Measurements from ENCODE around the gene BCL10. TPM values are rescaled to one million over a fixed set of nuclear protein-coding genes. Genes with fewer than 3 reads are reported as not detected.

Gene BCL10
- total and polyA plus RNA-seq, 2 of the 4 experiments (the other 2 are of a cell fraction), result 15.3 to 30.5 TPM

DNA sequence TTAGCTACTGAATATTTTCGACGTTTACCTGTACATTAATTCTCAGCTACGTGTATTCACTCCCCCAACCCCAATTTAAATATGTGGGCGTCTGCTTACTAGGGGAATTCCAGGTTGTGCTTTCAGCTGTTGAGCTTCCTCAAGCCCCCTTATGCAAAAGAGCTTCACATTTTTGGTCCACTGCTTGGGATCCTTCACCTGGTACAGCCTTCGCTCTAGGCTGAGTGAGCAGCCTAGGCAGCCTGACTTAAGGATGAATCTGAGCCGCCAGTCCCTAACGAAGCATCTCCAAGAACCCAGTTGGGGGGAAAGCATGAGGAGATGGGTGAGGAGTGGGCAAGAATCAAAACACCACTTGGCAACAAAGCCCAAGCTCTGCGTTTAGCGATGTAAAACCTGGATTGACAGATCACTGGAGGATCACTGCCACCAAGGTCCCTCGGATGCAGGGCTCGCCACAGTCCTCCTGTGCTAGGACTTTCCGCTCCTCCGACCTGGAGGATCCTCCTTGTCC, 674 bp downstream of the BCL10 start:
- Histone ChIP-seq H2AK5ac (ENCODE audit: low read depth, low read length) (peak overlapping the region; percentile 98), H2BK20ac (ENCODE audit: low read depth, low read length) (peak overlapping the region; percentile 79), H4K91ac (ENCODE audit: insufficient read depth, low read depth, low read length) (peak overlapping the region; percentile 93), H3K23ac (ENCODE audit: low read depth, low read length) (peak overlapping the region; percentile 100), H3K4ac (ENCODE audit: low read depth, low read length) (peak overlapping the region; percentile 99), H3K9ac (ENCODE audit: low read depth, low read length) (peak overlapping the region; percentile 100), H3K56ac (ENCODE audit: extremely low read depth, insufficient read depth, low read length) (peak overlapping the region; percentile 99), H4K5ac (ENCODE audit: low read depth, low read length) (peak overlapping the region; percentile 91), H2BK15ac (ENCODE audit: low read depth, low read length) (peak overlapping the region; percentile 80; the same call in 2 of the 3 replicates), H3K9me3 (ENCODE audit: control insufficient read depth, insufficient read depth, low read length) (no peaks in the 10 kb centered on the region), H3K79me1 (ENCODE audit: low read depth in 1 of 2, low read length in 2 of 2) (peaks cover 4 to 59% of the 10 kb centered on the region in 2 experiments), H2AK9ac (replicated peaks; ENCODE audit: low read depth, low read length, poor library complexity) (peak overlapping the region; percentile 99), H3K4me2 (ENCODE audit: low read depth, low read length) (peak overlapping the region; percentile 77), H3K18ac (ENCODE audit: low read depth, low read length) (peak overlapping the region; percentile 98), H3K27me3 (ENCODE audit: control insufficient read depth, insufficient read depth, low read length) (no peaks in the 10 kb centered on the region), H3K27ac (ENCODE audit: insufficient read depth, low read length) (peak overlapping the region; percentile 98), H3K14ac (replicated peaks; ENCODE audit: low read depth, low read length) (peak overlapping the region; percentile 100), H2BK120ac (ENCODE audit: low read depth, low read length) (peak overlapping the region; percentile 79), H4K8ac (ENCODE audit: low read depth in 2 of 2, low read length in 2 of 2) (peak overlapping the region; percentile 79 to 97), H2AFZ (replicated peaks; ENCODE audit: low read length, poor library complexity) (peak overlapping the region; percentile 93), H3K4me1 (ENCODE audit: control insufficient read depth, insufficient read depth, low read length) (peaks cover 6% of the 10 kb centered on the region), H3K36me3 (ENCODE audit: control insufficient read depth, insufficient read depth, low read length) (peaks cover 5% of the 10 kb centered on the region), H3K9me1 (ENCODE audit: insufficient read depth, low read length) (peaks cover 11% of the 10 kb centered on the region), H4K20me1 (ENCODE audit: insufficient read depth, low read length) (peaks cover 48% of the 10 kb centered on the region; the same call in 1 of the 2 replicates), H3K4me3 (ENCODE audit: insufficient read depth, low read depth, low read length) (peak overlapping the region; percentile 97), H2BK5ac (ENCODE audit: low read depth, low read length, poor library complexity, severe bottlenecking) (peak overlapping the region; percentile 98)
- intact Hi-C loops (cut with micrococcal nuclease), result loop anchor here (5.0 kb wide), 1 partner anchor 1087 kb away; no protein-coding TSS in a partner anchor
- POLR2A ChIA-PET (ENCODE audit: unreplicated experiment), result interaction anchor here (0.6 kb wide), 2 partner anchors 276 to 301 kb away, joined by 5 to 8 read pairs; no protein-coding TSS in a partner anchor
- ATAC-seq (ENCODE audit: low read depth), result no peak
- CTCF ChIA-PET, result interaction anchor here (1.3 kb wide), 1 partner anchor 331 kb away, joined by 4 read pairs; no protein-coding TSS in a partner anchor
- dilution Hi-C loops (cut with HindIII; ENCODE audit: low sequenced_read_pairs, unreplicated experiment), result no loop called here
- in situ Hi-C loops (cut with MboI; ENCODE audit: low sequenced_read_pairs), result no loop called here
- peak; percentile 18 for DNase-seq
- BruUV-seq (replicated peaks), result no TSS peak
- WGBS, 2 experiments (ENCODE audit: extremely low coverage in 2 of 2, insufficient read length in 1 of 2), result 0% methylated on average over 3 of the region's 13 CpGs; no CpG with 5 or more reads in 1 of the 2 experiments
- TF ChIP-seq CHD1 (IDR thresholded peaks at IDR 0.05; ENCODE audit: low read depth, low read length), result 0 out of 2 replicates have a peak, but pooled peaks have one; percentile 86
- no peak for TF ChIP-seq CEBPB (IDR thresholded peaks at IDR 0.05; ENCODE audit: low read depth, low read length)

Data from IMR-90 (cell line).